Measurements from ENCODE around the gene B4GAT1.

DNA sequence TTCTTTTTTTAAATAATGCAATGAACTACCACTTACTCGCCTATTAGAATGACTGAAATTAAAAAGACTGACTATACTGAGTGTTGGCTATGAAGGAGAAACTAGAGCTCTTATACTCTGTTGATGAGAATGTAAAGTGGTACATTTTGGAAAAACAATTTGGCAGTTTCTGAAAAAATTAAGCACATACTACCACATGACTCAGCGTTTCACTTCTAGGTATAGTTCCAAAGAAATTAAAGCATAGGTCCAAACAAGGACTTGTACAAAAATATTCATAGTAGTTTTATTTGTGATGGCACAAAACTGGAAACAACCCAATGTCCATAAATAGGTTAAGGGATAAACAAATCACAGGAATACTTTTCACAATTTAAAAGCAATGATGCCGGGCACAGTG lies 46.5 kb upstream of the B4GAT1 start:
- TF ChIP-seq, protein P1, sequence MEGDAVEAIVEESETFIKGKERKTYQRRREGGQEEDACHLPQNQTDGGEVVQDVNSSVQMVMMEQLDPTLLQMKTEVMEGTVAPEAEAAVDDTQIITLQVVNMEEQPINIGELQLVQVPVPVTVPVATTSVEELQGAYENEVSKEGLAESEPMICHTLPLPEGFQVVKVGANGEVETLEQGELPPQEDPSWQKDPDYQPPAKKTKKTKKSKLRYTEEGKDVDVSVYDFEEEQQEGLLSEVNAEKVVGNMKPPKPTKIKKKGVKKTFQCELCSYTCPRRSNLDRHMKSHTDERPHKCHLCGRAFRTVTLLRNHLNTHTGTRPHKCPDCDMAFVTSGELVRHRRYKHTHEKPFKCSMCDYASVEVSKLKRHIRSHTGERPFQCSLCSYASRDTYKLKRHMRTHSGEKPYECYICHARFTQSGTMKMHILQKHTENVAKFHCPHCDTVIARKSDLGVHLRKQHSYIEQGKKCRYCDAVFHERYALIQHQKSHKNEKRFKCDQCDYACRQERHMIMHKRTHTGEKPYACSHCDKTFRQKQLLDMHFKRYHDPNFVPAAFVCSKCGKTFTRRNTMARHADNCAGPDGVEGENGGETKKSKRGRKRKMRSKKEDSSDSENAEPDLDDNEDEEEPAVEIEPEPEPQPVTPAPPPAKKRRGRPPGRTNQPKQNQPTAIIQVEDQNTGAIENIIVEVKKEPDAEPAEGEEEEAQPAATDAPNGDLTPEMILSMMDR (IDR thresholded peaks at IDR 0.05) = no peak
- TF ChIP-seq POLR2A (IDR thresholded peaks at IDR 0.05) = no peak

All from tibial nerve (tissue), 3 donors.